H1 (cell line): Measurements from ENCODE around the gene DCDC2. TPM values are rescaled to one million over a fixed set of nuclear protein-coding genes. Genes with fewer than 3 reads are reported as not detected.

Source experiments
- CTCF ChIA-PET: fragments of 300-600 bp; sonication (Branson Sonifier 250); formaldehyde crosslinking; loops from one replicate; lab custom pipeline; 2021; ENCODE audit not compliant: partially characterized antibody; lab: Charles Lee
- POLR2A ChIA-PET: fragments of 300-600 bp; sonication (Branson Sonifier 250); formaldehyde crosslinking; loops from one replicate; lab custom pipeline; 2021; ENCODE audit warnings: inconsistent platforms; ENCODE audit not compliant: partially characterized antibody; lab: Charles Lee
- DNase-seq, 2 experiments: peaks; one replicate each; pipeline versions ENCODE4 v3.0.0 to v3.0.0-alpha.2; 2010 to 2022; ENCODE audit warnings: low spot score in 2 of 2, low read depth in 1 of 2, mixed read lengths in 1 of 2
- FAIRE-seq: peaks from 2 replicates; lab custom pipeline; 2011; peaks lifted over from hg19 to GRCh38; lab: Jason Lieb, UNC
- H2AFZ ChIP-seq: 2 replicates; pipeline ENCODE4 v1.8.1; 2012; ENCODE audit warnings: low read length, inconsistent platforms
- H2AK5ac ChIP-seq: 2 replicates; pipeline ENCODE4 v1.6.1; 2013; ENCODE audit warnings: low read depth, low read length
- H2BK120ac ChIP-seq: replicated peaks from 2 replicates; pipeline ENCODE3; 2013; ENCODE audit warnings: low read depth, low read length, inconsistent platforms
- H2BK12ac ChIP-seq: 2 replicates; pipeline ENCODE4 v1.6.1; 2013; ENCODE audit warnings: low read depth, low read length
- H2BK15ac ChIP-seq: 2 replicates; pipeline ENCODE4 v1.6.1; 2013; ENCODE audit warnings: low read length
- H2BK20ac ChIP-seq: 2 replicates; pipeline ENCODE4 v1.6.1; 2013; ENCODE audit warnings: low read length
- H2BK5ac ChIP-seq: 2 replicates; pipeline ENCODE4 v1.6.1; 2013; ENCODE audit warnings: low read depth, low read length
- H3K14ac ChIP-seq: 2 replicates; pipeline ENCODE4 v1.6.1; 2013; ENCODE audit warnings: inconsistent platforms; ENCODE audit not compliant: insufficient read length
- H3K18ac ChIP-seq: 2 replicates; pipeline ENCODE4 v1.6.1; 2013; ENCODE audit warnings: low read length; ENCODE audit errors: extremely low read depth
- H3K23ac ChIP-seq: 2 replicates; pipeline ENCODE4 v1.6.1; 2013; ENCODE audit warnings: inconsistent platforms; ENCODE audit not compliant: insufficient read length
- H3K23me2 ChIP-seq: 2 replicates; pipeline ENCODE4 v1.6.1; 2013; ENCODE audit warnings: low read depth, low read length
- H3K27ac ChIP-seq: 2 replicates; pipeline ENCODE4 v1.6.1; 2011; ENCODE audit warnings: low read depth, low read length, inconsistent platforms
- H3K27me3 ChIP-seq, 4 experiments: replicated peaks in 1 of 4; 1 replicate in 1 of 4; 2 replicates in 3 of 4; pipeline versions ENCODE4 v1.6.1 to v1.8.1; 2011 to 2013; ENCODE audit warnings: low read length in 3 of 4, mild to moderate bottlenecking in 3 of 4, inconsistent platforms in 2 of 4, mixed read lengths in 2 of 4, moderate library complexity in 1 of 4; ENCODE audit not compliant: control insufficient read depth in 3 of 4, insufficient read depth in 3 of 4; ENCODE audit errors: extremely low read depth in 1 of 4
- H3K36me3 ChIP-seq, 4 experiments: 2 replicates each; pipeline versions ENCODE4 v1.6.1 to v1.8.1; 2011 to 2013; ENCODE audit warnings: mild to moderate bottlenecking in 4 of 4, low read length in 3 of 4, moderate library complexity in 2 of 4, control low read depth in 1 of 4, inconsistent platforms in 1 of 4; ENCODE audit not compliant: insufficient read depth in 4 of 4, control insufficient read depth in 2 of 4
- H3K4ac ChIP-seq: replicated peaks from 2 replicates; pipeline ENCODE3; 2013; ENCODE audit warnings: low read length, low read depth, mixed read lengths, inconsistent platforms; ENCODE audit not compliant: insufficient read length
- H3K4me1 ChIP-seq, 4 experiments: replicated peaks in 1 of 4; 1 replicate in 1 of 4; 2 replicates in 3 of 4; pipeline versions ENCODE4 v1.6.1 to v1.8.1; 2011 to 2013; ENCODE audit warnings: low read length in 3 of 4, inconsistent platforms in 2 of 4, mixed read lengths in 1 of 4; ENCODE audit not compliant: insufficient read depth in 4 of 4, control insufficient read depth in 3 of 4
- H3K4me2 ChIP-seq, 2 experiments: 2 replicates each; pipeline versions ENCODE4 v1.6.1 to v1.8.1; 2011 to 2013; ENCODE audit warnings: low read depth in 2 of 2, low read length in 2 of 2, control low read depth in 1 of 2, inconsistent platforms in 1 of 2, mild to moderate bottlenecking in 1 of 2; ENCODE audit not compliant: insufficient read depth in 1 of 2
- H3K4me3 ChIP-seq, 4 experiments: fragments of 200-600, 300-600 bp in 1 of 4; sonication (generic), shearing (Covaris generic), sonication (Bioruptor Twin) in 1 of 4; 2 replicates each; pipeline versions ENCODE4 v1.5.1 to v1.8.1; 2011 to 2016; ENCODE audit warnings: low read length in 4 of 4, low read depth in 3 of 4, control low read depth in 2 of 4, inconsistent platforms in 2 of 4, mild to moderate bottlenecking in 2 of 4, mixed read lengths in 1 of 4, moderate library complexity in 1 of 4; ENCODE audit not compliant: insufficient read depth in 2 of 4; ENCODE audit errors: extremely low read depth in 1 of 4
- H3K56ac ChIP-seq: replicated peaks from 2 replicates; pipeline ENCODE3; 2013; ENCODE audit warnings: low read depth, mild to moderate bottlenecking, mixed read lengths, low read length, inconsistent platforms; ENCODE audit not compliant: insufficient read length
- H3K79me1 ChIP-seq: 2 replicates; pipeline ENCODE4 v1.6.1; 2013; ENCODE audit warnings: low read depth, low read length, control low read depth
- H3K79me2 ChIP-seq, 2 experiments: 2 replicates each; pipeline versions ENCODE4 v1.6.1 to v1.8.1; 2012 to 2013; ENCODE audit warnings: low read length in 2 of 2, mild to moderate bottlenecking in 2 of 2, inconsistent platforms in 1 of 2; ENCODE audit not compliant: insufficient read depth in 2 of 2, control insufficient read depth in 1 of 2
- H3K9ac ChIP-seq, 4 experiments: replicated peaks in 1 of 4; 1 replicate in 1 of 4; 2 replicates in 3 of 4; pipeline versions ENCODE4 v1.6.1 to v1.8.1; 2011 to 2013; ENCODE audit warnings: low read depth in 3 of 4, low read length in 3 of 4, control low read depth in 2 of 4, mild to moderate bottlenecking in 2 of 4, moderate library complexity in 2 of 4, inconsistent platforms in 1 of 4; ENCODE audit errors: extremely low read depth in 1 of 4
- H3K9me3 ChIP-seq, 2 experiments: 2 replicates each; pipeline versions ENCODE4 v1.6.1 to v1.8.1; 2012 to 2013; ENCODE audit warnings: mild to moderate bottlenecking in 2 of 2, moderate library complexity in 2 of 2, control low read depth in 1 of 2, inconsistent platforms in 1 of 2, low read depth in 1 of 2, low read length in 1 of 2, mixed read lengths in 1 of 2; ENCODE audit not compliant: insufficient read depth in 2 of 2
- H4K20me1 ChIP-seq, 2 experiments: replicated peaks in 1 of 2; 2 replicates each; pipeline versions ENCODE3 to v1.8.1; 2011 to 2013; ENCODE audit warnings: inconsistent platforms in 2 of 2, low read length in 2 of 2, mild to moderate bottlenecking in 1 of 2; ENCODE audit not compliant: insufficient read depth in 2 of 2, control insufficient read depth in 1 of 2
- H4K5ac ChIP-seq: 2 replicates; pipeline ENCODE4 v1.6.1; 2013; ENCODE audit warnings: low read length, low read depth, mixed read lengths, inconsistent platforms; ENCODE audit not compliant: insufficient read length
- H4K8ac ChIP-seq: 2 replicates; pipeline ENCODE4 v1.8.0; 2013; ENCODE audit warnings: mild to moderate bottlenecking, moderate library complexity, low read length, inconsistent platforms; ENCODE audit not compliant: insufficient read depth; ENCODE audit errors: extremely low read depth
- H4K91ac ChIP-seq: replicated peaks from 2 replicates; pipeline ENCODE3; 2013; ENCODE audit warnings: low read length, mixed read lengths, inconsistent platforms; ENCODE audit not compliant: insufficient read length
- BRCA1 ChIP-seq: IDR thresholded peaks from 2 replicates; pipeline ENCODE4 v1.6.1; 2012; ENCODE audit warnings: low read depth, low read length, improper control_type of control experiment
- E2F6 ChIP-seq: IDR thresholded peaks from 2 replicates; pipeline ENCODE4 v1.6.1; 2012; ENCODE audit warnings: inconsistent platforms
- WGBS, 2 experiments: shearing (Covaris generic) in 1 of 2; methylation state at CpG; one replicate each; pipeline versions ENCODE4 v1.1.6 to v1.1.7; 2013 to 2015; ENCODE audit warnings: low lambda C conversion rate in 2 of 2, mixed read lengths in 2 of 2, inconsistent platforms in 1 of 2, low coverage in 1 of 2, missing lambda C conversion rate in 1 of 2; ENCODE audit not compliant: insufficient replicate concordance in 2 of 2, insufficient coverage in 1 of 2, insufficient read length in 1 of 2; ENCODE audit errors: extremely low coverage in 1 of 2, missing lambda C conversion rate in 1 of 2; 5-methylcytosine and 5-hydroxymethylcytosine counted together
- polyA plus RNA-seq, 7 experiments: library from polyadenylated mRNA; depleted of rRNA in 3 of 7; stranded (reverse) in 5 of 7; unstranded in 2 of 7; fragments of >200 nt in 5 of 7; fragments of 200-250 nt in 2 of 7; gene quantifications; 1 replicate in 5 of 7; 2 replicates in 1 of 7; 4 replicates in 1 of 7; pipeline versions ENCODE4 v1.2.1 to v1.2.3, GENCODE V29; 2011 to 2013; ENCODE audit warnings: missing spikeins in 2 of 7, mixed read lengths in 2 of 7
- total RNA-seq: library from RNA; stranded (reverse); fragmentation: NEBNext Ultra II Directional; extraction: Animal tissue kit (Norgen Biotek cat#: 25700); gene quantifications from 2 replicates; pipeline ENCODE4 v1.2.1, GENCODE V29; 2021
- TF ChIP-seq, protein P1 (sequence below): IDR thresholded peaks from 2 replicates; pipeline ENCODE4 v1.6.1; 2012; ENCODE audit warnings: inconsistent platforms

The DCDC2 gene
- total and polyA plus RNA-seq, 2 of the 8 experiments (the other 6 are each of a cell fraction or from before 2014, with no cell fraction given) = 0.03 to 0.15 TPM

DNA sequence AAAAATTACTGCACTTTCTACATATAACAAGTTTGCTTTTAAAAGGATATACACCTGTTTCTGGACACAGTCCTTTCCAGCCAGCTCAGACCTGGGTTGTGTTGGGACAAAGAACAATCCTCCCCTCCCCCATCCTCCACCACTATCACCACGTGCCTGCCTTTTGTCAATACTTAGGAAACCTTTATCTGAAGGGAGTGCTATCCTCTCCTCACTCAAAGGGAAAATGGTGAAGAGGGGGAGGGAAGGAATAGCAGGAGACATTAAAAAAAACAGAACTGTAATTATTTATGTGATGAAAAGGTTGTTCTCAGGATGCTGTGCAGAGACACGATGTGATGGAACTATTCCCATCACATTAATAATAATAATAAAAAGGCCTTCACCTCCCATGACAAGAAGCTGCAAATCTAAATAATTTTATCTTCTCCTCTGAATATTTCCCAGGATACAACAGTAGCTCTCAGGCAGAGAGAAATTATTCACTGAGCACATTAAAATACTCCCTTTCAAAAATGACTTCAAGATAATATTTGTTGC lies 126.4 kb downstream of the DCDC2 start:
- Histone ChIP-seq H2BK20ac (no peak overlapping the region), H2BK120ac (no peak overlapping the region), H3K79me2 (no peaks in the 10 kb centered on the region), H4K91ac (no peak overlapping the region), H2BK12ac (no peak overlapping the region), H2AFZ (peak overlapping the region; percentile 70; the same call in 1 of the 2 replicates), H2BK5ac (no peak overlapping the region), H4K20me1 (no peaks in the 10 kb centered on the region), H3K56ac (no peak overlapping the region), H3K9me3 (no peaks in the 10 kb centered on the region), H3K4ac (no peak overlapping the region), H4K8ac (no peak overlapping the region), H4K5ac (no peak overlapping the region), H3K4me2 (no peak overlapping the region), H2BK15ac (no peak overlapping the region), H3K23ac (no peak overlapping the region), H3K27me3 (no peaks in the 10 kb centered on the region), H3K4me3 (no peak overlapping the region), H3K79me1 (no peaks in the 10 kb centered on the region), H3K9ac (no peak overlapping the region), H3K18ac (no peak overlapping the region), H3K36me3 (no peaks in the 10 kb centered on the region), H3K23me2 (no peaks in the 10 kb centered on the region), H2AK5ac (no peak overlapping the region), H3K27ac (no peak overlapping the region), H3K14ac (no peak overlapping the region), H3K4me1 (no peaks in the 10 kb centered on the region; a peak in 2 of 7 replicates)
- CTCF ChIA-PET = interaction anchor here (0.7 to 0.8 kb wide), 2 partner anchors 9 to 47 kb away, joined by 3 read pairs; no protein-coding TSS in a partner anchor
- POLR2A ChIA-PET = interaction anchor here (0.7 kb wide), 1 partner anchor 490 kb away, joined by 3 read pairs; no protein-coding TSS in a partner anchor
- TF ChIP-seq BRCA1 (no peak), E2F6 (no peak)
- TF ChIP-seq, protein P1, sequence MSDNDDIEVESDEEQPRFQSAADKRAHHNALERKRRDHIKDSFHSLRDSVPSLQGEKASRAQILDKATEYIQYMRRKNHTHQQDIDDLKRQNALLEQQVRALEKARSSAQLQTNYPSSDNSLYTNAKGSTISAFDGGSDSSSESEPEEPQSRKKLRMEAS = peak; percentile 60; the same call in 1 of the 2 replicates
- 57% methylated on average over 2 of the region's 2 CpGs; no CpG with 5 or more reads in 1 of the 2 experiments for WGBS, 2 experiments
- FAIRE-seq = no peak
- no peak for DNase-seq
